ENCODE measurements around the gene ESYT2. TPM values are rescaled to one million over a fixed set of nuclear protein-coding genes. Genes with fewer than 3 reads are reported as not detected.

The ESYT2 gene
- total and polyA plus RNA-seq, 2 of the 4 experiments (the other 2 are of a cell fraction): 26.7 to 69.9 TPM

- Histone ChIP-seq H3K4ac (ENCODE audit: low read depth, low read length) (no peak overlapping the region), H4K91ac (ENCODE audit: insufficient read depth, low read depth, low read length) (no peak overlapping the region), H3K9me3 (ENCODE audit: control insufficient read depth, insufficient read depth, low read length) (no peaks in the 10 kb centered on the region), H3K36me3 (ENCODE audit: control insufficient read depth, insufficient read depth, low read length) (peaks cover 22% of the 10 kb centered on the region), H2AFZ (replicated peaks; ENCODE audit: low read length, poor library complexity) (no peak overlapping the region), H3K56ac (ENCODE audit: extremely low read depth, insufficient read depth, low read length) (no peak overlapping the region), H2AK9ac (replicated peaks; ENCODE audit: low read depth, low read length, poor library complexity) (no peak overlapping the region), H3K23ac (ENCODE audit: low read depth, low read length) (no peak overlapping the region), H2BK20ac (ENCODE audit: low read depth, low read length) (no peak overlapping the region), H3K27me3 (ENCODE audit: control insufficient read depth, insufficient read depth, low read length) (no peaks in the 10 kb centered on the region), H3K27ac (ENCODE audit: insufficient read depth, low read length) (no peak overlapping the region), H2BK120ac (ENCODE audit: low read depth, low read length) (no peak overlapping the region), H4K5ac (ENCODE audit: low read depth, low read length) (no peak overlapping the region), H4K20me1 (ENCODE audit: insufficient read depth, low read length) (no peaks in the 10 kb centered on the region), H3K9ac (ENCODE audit: low read depth, low read length) (no peak overlapping the region), H3K79me1 (ENCODE audit: low read depth in 1 of 2, low read length in 2 of 2) (peaks cover 23 to 56% of the 10 kb centered on the region in 2 experiments), H3K4me2 (ENCODE audit: low read depth, low read length) (no peak overlapping the region), H3K9me1 (ENCODE audit: insufficient read depth, low read length) (peaks cover 3% of the 10 kb centered on the region), H3K4me3 (ENCODE audit: insufficient read depth, low read depth, low read length) (no peak overlapping the region), H3K4me1 (ENCODE audit: control insufficient read depth, insufficient read depth, low read length) (peaks cover 9% of the 10 kb centered on the region), H3K18ac (ENCODE audit: low read depth, low read length) (no peak overlapping the region), H2BK5ac (ENCODE audit: low read depth, low read length, poor library complexity, severe bottlenecking) (no peak overlapping the region), H2BK15ac (ENCODE audit: low read depth, low read length) (no peak overlapping the region), H2AK5ac (ENCODE audit: low read depth, low read length) (no peak overlapping the region), H3K14ac (replicated peaks; ENCODE audit: low read depth, low read length) (no peak overlapping the region; the same call in 1 of the 2 replicates), H4K8ac (ENCODE audit: low read depth in 2 of 2, low read length in 2 of 2) (peak overlapping the region in 1 of 2 experiments; percentile 5; a peak in 1 of 4 replicates)
- POLR2A ChIA-PET (ENCODE audit: unreplicated experiment): no interaction called here
- in situ Hi-C loops (cut with MboI; ENCODE audit: low sequenced_read_pairs): no loop called here
- DNase-seq (no peak), ATAC-seq (ENCODE audit: low read depth) (no peak)
- dilution Hi-C loops (cut with HindIII; ENCODE audit: low sequenced_read_pairs, unreplicated experiment): no loop called here
- intact Hi-C loops (cut with micrococcal nuclease): no loop called here
- CTCF ChIA-PET: interaction anchor here (0.6 kb wide), 1 partner anchor 101 kb away, joined by 3 read pairs; no protein-coding TSS in a partner anchor
- WGBS, 2 experiments (ENCODE audit: extremely low coverage in 2 of 2, insufficient read length in 1 of 2): no CpG with 5 or more reads among the region's 1 CpG
- no TSS peak for BruUV-seq (replicated peaks)
- TF ChIP-seq RFX5 (IDR thresholded peaks at IDR 0.05; ENCODE audit: low read depth, low read length) (no peak), CTCF (conservative IDR thresholded peaks at IDR 0.05; ENCODE audit: low read depth, low read length) (no peak), CEBPB (IDR thresholded peaks at IDR 0.05; ENCODE audit: low read depth, low read length) (no peak), USF2 (IDR thresholded peaks at IDR 0.05; ENCODE audit: low read depth, low read length) (no peak), MAFK (IDR thresholded peaks at IDR 0.05; ENCODE audit: low read depth, low read length) (no peak), BHLHE40 (IDR thresholded peaks at IDR 0.05; ENCODE audit: low read depth, low read length) (no peak), RAD21 (IDR thresholded peaks at IDR 0.05; ENCODE audit: low read length) (no peak), MAZ (IDR thresholded peaks at IDR 0.05; ENCODE audit: borderline replicate concordance, low read depth, low read length) (no peak)
Observed at GRCh38 chr7:158798741-158799140, 30.6 kb downstream of the ESYT2 start.
